ENCODE data around the gene P3R3URF.

GRCh38 chr1:46133781-46134350 is 42.4 kb downstream of the P3R3URF start:
- TF ChIP-seq TAF15 (IDR thresholded peaks at IDR 0.05; ENCODE audit: low read depth, low read length): no peak
- no peak for TF ChIP-seq FOXM1 (IDR thresholded peaks at IDR 0.05; ENCODE audit: low read depth)
- no peak for TF ChIP-seq FOXM1 (CRISPR knock-in tag; IDR thresholded peaks at IDR 0.05; ENCODE audit: low read depth)
- no peak for TF ChIP-seq SPI1 (IDR thresholded peaks at IDR 0.05; ENCODE audit: borderline replicate concordance, low read depth, low read length)
- TF ChIP-seq ZBTB5 (IDR thresholded peaks at IDR 0.05): no peak
- TF ChIP-seq POLR2A (conservative IDR thresholded peaks at IDR 0.05): no peak
- TF ChIP-seq ZNF23 (CRISPR knock-in tag; IDR thresholded peaks at IDR 0.05): no peak
- TF ChIP-seq ZNF133 (CRISPR knock-in tag; IDR thresholded peaks at IDR 0.05): no peak
- TF ChIP-seq CHD4 (IDR thresholded peaks at IDR 0.05; ENCODE audit: insufficient read depth, insufficient replicate concordance, low read depth, low read length, poor library complexity, severe bottlenecking): no peak
